Measurements from ENCODE around the gene FRS2. TPM values are rescaled to one million over a fixed set of nuclear protein-coding genes. Genes with fewer than 3 reads are reported as not detected.
A peak's percentile ranks its signal among the peaks of the same experiment; 100 is the strongest.

Gene FRS2
- total RNA-seq, 4 donors from 2014 or later, result 27.4 to 159 (median 65.4) TPM

GRCh38 chr12:69621551-69621950 is 151.4 kb downstream of the FRS2 start:
- H3K27ac ChIP-seq, result no peak overlapping the region
- no peaks in the 10 kb centered on the region for H3K36me3 ChIP-seq
- no peak overlapping the region for H3K4me3 ChIP-seq
- H3K4me1 ChIP-seq, result no peaks in the 10 kb centered on the region
- H3K27me3 ChIP-seq, result no peaks in the 10 kb centered on the region
- intact Hi-C loops (cut with DNase I; ENCODE audit: low total_unique reads), result no loop called here
- no peak for DNase-seq
- no peaks in the 10 kb centered on the region for H3K9me3 ChIP-seq
- no peak for TF ChIP-seq POLR2A (IDR thresholded peaks at IDR 0.05)
- no peak for TF ChIP-seq CTCF (IDR thresholded peaks at IDR 0.05)

GRCh38 chr12:69623970-69624369 is 153.8 kb downstream of the FRS2 start:
- Histone ChIP-seq H3K9me3 (no peaks in the 10 kb centered on the region), H3K4me3 (no peak overlapping the region), H3K36me3 (no peaks in the 10 kb centered on the region), H3K27me3 (no peaks in the 10 kb centered on the region), H3K4me1 (no peaks in the 10 kb centered on the region), H3K27ac (no peak overlapping the region)
- TF ChIP-seq POLR2A (IDR thresholded peaks at IDR 0.05), result no peak
- TF ChIP-seq CTCF (IDR thresholded peaks at IDR 0.05), result no peak
- no peak for DNase-seq
- intact Hi-C loops (cut with DNase I; ENCODE audit: low total_unique reads), result no loop called here

GRCh38 chr12:69627501-69627900 is 157.3 kb downstream of the FRS2 start:
- H3K36me3 ChIP-seq, result no peaks in the 10 kb centered on the region
- no peak for DNase-seq
- no peak overlapping the region for H3K27ac ChIP-seq
- H3K4me1 ChIP-seq, result no peaks in the 10 kb centered on the region
- H3K4me3 ChIP-seq, result no peak overlapping the region
- H3K27me3 ChIP-seq, result no peaks in the 10 kb centered on the region
- TF ChIP-seq POLR2A (IDR thresholded peaks at IDR 0.05), result no peak
- TF ChIP-seq CTCF (IDR thresholded peaks at IDR 0.05), result no peak
- H3K9me3 ChIP-seq, result no peaks in the 10 kb centered on the region
- intact Hi-C loops (cut with DNase I; ENCODE audit: low total_unique reads), result no loop called here

Small RNAs within 50 kb of the gene (microRNA-seq; reads per million reads assigned to microRNA genes)
- not detected for gene MIR3913-1 (ENCODE audit: borderline microRNAs expressed, borderline replicate concordance)
- gene MIR3913-2 (ENCODE audit: borderline microRNAs expressed, borderline replicate concordance), result not detected

Small RNAs within 50 kb of the gene (small RNA-seq; reads per million reads assigned to genes)
- gene MIR3913-1, result 3.8 reads per million, percentile 84 among the genes with 10 or more reads in this experiment

Other genes with a start within 250 kb of the FRS2 start
- gene CPSF6, start 230.8 kb upstream of the FRS2 start, total RNA-seq, result 100 to 1,000 TPM in 2 of 4 donors, 10 to 100 TPM in 2; 27.7 to 111 (median 72.6) TPM
- 10 to 100 TPM in 2 of 4 donors, 1 to 10 TPM in 2; 7.4 to 17.4 (median 12.7) TPM for gene LYZ, start 122.0 kb upstream of the FRS2 start, total RNA-seq
- gene YEATS4, start 110.6 kb upstream of the FRS2 start, total RNA-seq, result 10 to 100 TPM in 2 of 4 donors, 1 to 10 TPM in 2; 8.0 to 58.2 (median 14.1) TPM
- gene CCT2, start 115.1 kb downstream of the FRS2 start, total RNA-seq, result 100 to 1,000 TPM in 3 of 4 donors, 10 to 100 TPM in 1; 59.1 to 200 (median 152) TPM
- gene LRRC10, start 140.5 kb downstream of the FRS2 start, total RNA-seq, result not detected
- gene BEST3, start 228.9 kb downstream of the FRS2 start, total RNA-seq, result under 1 TPM in 1 of 4 donors, not detected in 3; 0.21 TPM